AG04450 (cell line): ENCODE measurements around the gene SV2C. TPM values are rescaled to one million over a fixed set of nuclear protein-coding genes. Genes with fewer than 3 reads are reported as not detected.

Experiments
- CTCF ChIA-PET: fragments of 300-600, 350-600 bp; formaldehyde crosslinking; extraction: SDS; loops from one replicate; lab custom pipeline; 2022; ENCODE audit warnings: antibody characterized with exemption, inconsistent platforms; lab: Charles Lee
- POLR2A ChIA-PET: fragments of 350-600 bp; formaldehyde crosslinking; extraction: SDS; loops from one replicate; lab custom pipeline; 2021; ENCODE audit warnings: antibody characterized with exemption, inconsistent platforms; lab: Yijun Ruan, JAX
- DNase-seq: peaks from one replicate; pipeline ENCODE4 v3.0.0-alpha.2; 2011; ENCODE audit warnings: low read depth, low spot score
- H3K27ac ChIP-seq: one replicate; pipeline ENCODE4 v1.5.1; 2012; ENCODE audit warnings: low read depth, low read length, control low read depth
- H3K27me3 ChIP-seq: one replicate; pipeline ENCODE4 v1.6.0; 2012; ENCODE audit warnings: low read length; ENCODE audit not compliant: control insufficient read depth, insufficient read depth
- H3K4me3 ChIP-seq: 2 replicates; pipeline ENCODE4 v1.5.1; 2011; ENCODE audit warnings: mild to moderate bottlenecking, low read depth, low read length, control low read depth
- H3K9me3 ChIP-seq: 2 replicates; pipeline ENCODE4 v1.5.1; 2012; ENCODE audit warnings: low read length; ENCODE audit not compliant: control insufficient read depth, insufficient read depth
- CTCF ChIP-seq: IDR thresholded peaks from 2 replicates; pipeline ENCODE4 v1.5.1; 2011; ENCODE audit warnings: low read depth, low read length, control low read depth, inconsistent platforms
- polyA plus RNA-seq: library from polyadenylated mRNA; depleted of rRNA; stranded (reverse); fragments of >200 nt; gene quantifications from 2 replicates; pipeline ENCODE4 v1.2.3, GENCODE V29; 2011

Gene SV2C
- polyA plus RNA-seq, 1 experiment, result not detected

- POLR2A ChIA-PET, result no interaction called here
- no peak overlapping the region for H3K27ac ChIP-seq
- no peak overlapping the region for H3K4me3 ChIP-seq
- no peaks in the 10 kb centered on the region for H3K9me3 ChIP-seq
- TF ChIP-seq CTCF, result no peak
- DNase-seq, result no peak
- H3K27me3 ChIP-seq, result peaks cover 2% of the 10 kb centered on the region
- CTCF ChIA-PET, result no interaction called here
Measured at GRCh38 chr5:76393035-76393680, 310.0 kb downstream of the SV2C start.

- ChIA-PET POLR2A (no interaction called here), CTCF (no interaction called here)
- no peak overlapping the region for H3K27ac ChIP-seq
- H3K27me3 ChIP-seq, result peaks cover 11% of the 10 kb centered on the region
- TF ChIP-seq CTCF, result no peak
- no peak overlapping the region for H3K4me3 ChIP-seq
- no peaks in the 10 kb centered on the region for H3K9me3 ChIP-seq
- no peak for DNase-seq
Measured at GRCh38 chr5:76397200-76397599, 314.0 kb downstream of the SV2C start.

GRCh38 chr5:76399268-76399667 lies 316.1 kb downstream of the SV2C start:
- POLR2A ChIA-PET, result no interaction called here
- Histone ChIP-seq H3K27me3 (peaks cover 24% of the 10 kb centered on the region), H3K9me3 (peaks cover 3% of the 10 kb centered on the region; the same call in 1 of the 2 replicates), H3K27ac (no peak overlapping the region), H3K4me3 (no peak overlapping the region)
- TF ChIP-seq CTCF, result no peak
- CTCF ChIA-PET, result no interaction called here
- no peak for DNase-seq

- Histone ChIP-seq H3K4me3 (no peak overlapping the region), H3K27ac (no peak overlapping the region), H3K27me3 (peaks cover 33% of the 10 kb centered on the region), H3K9me3 (peaks cover 3% of the 10 kb centered on the region; the same call in 1 of the 2 replicates)
- TF ChIP-seq CTCF, result no peak
- no peak for DNase-seq
- ChIA-PET POLR2A (no interaction called here), CTCF (no interaction called here)
Measured at GRCh38 chr5:76400466-76400865, 317.3 kb downstream of the SV2C start.

- Histone ChIP-seq H3K27me3 (peaks cover 33% of the 10 kb centered on the region), H3K4me3 (no peak overlapping the region), H3K9me3 (peaks cover 3% of the 10 kb centered on the region; the same call in 1 of the 2 replicates), H3K27ac (no peak overlapping the region)
- POLR2A ChIA-PET, result interaction anchor here (0.6 kb wide), 1 partner anchor 258 kb away, joined by 5 read pairs; no protein-coding TSS in a partner anchor
- CTCF ChIA-PET, result interaction anchor here (0.6 to 1.6 kb wide), 6 partner anchors 10 to 481 kb away, joined by 3 to 4 read pairs (median 4); no protein-coding TSS in a partner anchor
- no peak for TF ChIP-seq CTCF
- DNase-seq, result no peak
Measured at GRCh38 chr5:76401801-76402250, 318.6 kb downstream of the SV2C start.
